RWPE2 (cell line): ENCODE results near the gene PLA2G4C.

Experiments used
- ATAC-seq: fragments of 200-7000 bp; cut with Tn5 transposase; 3 replicates; pipeline ENCODE4 v1.9.1; 2021; ENCODE audit warnings: low read depth
- DNase-seq: peaks from one replicate; pipeline ENCODE4 v3.0.0-alpha.2; 2020; ENCODE audit warnings: low spot score
- H3K27ac ChIP-seq: fragments of 450-650 bp; 2 replicates; pipeline ENCODE4 v1.5.1; 2017; ENCODE audit warnings: mild to moderate bottlenecking; ENCODE audit not compliant: poor library complexity, severe bottlenecking
- H3K27me3 ChIP-seq: fragments of 250-450 bp; sonication (Bioruptor Pico); 2 replicates; pipeline ENCODE4 v1.5.1; 2021; ENCODE audit warnings: mild to moderate bottlenecking, moderate library complexity; ENCODE audit not compliant: insufficient read depth, poor library complexity, severe bottlenecking
- H3K36me3 ChIP-seq: fragments of 250-450 bp; sonication (Bioruptor Pico); 2 replicates; pipeline ENCODE4 v1.5.1; 2020; ENCODE audit warnings: low read depth, mild to moderate bottlenecking, moderate library complexity
- H3K4me1 ChIP-seq: fragments of 250-450 bp; sonication (Bioruptor Pico); 2 replicates; pipeline ENCODE4 v1.5.1; 2021; ENCODE audit warnings: mild to moderate bottlenecking, moderate library complexity; ENCODE audit not compliant: insufficient read depth, poor library complexity, severe bottlenecking
- H3K4me3 ChIP-seq: fragments of 250-450 bp; sonication (Bioruptor Pico); 2 replicates; pipeline ENCODE4 v1.5.1; 2021; ENCODE audit warnings: mild to moderate bottlenecking, moderate library complexity; ENCODE audit not compliant: severe bottlenecking
- H3K9me3 ChIP-seq: fragments of 250-450 bp; sonication (Bioruptor Pico); 2 replicates; pipeline ENCODE4 v1.5.1; 2021; ENCODE audit warnings: mild to moderate bottlenecking, moderate library complexity; ENCODE audit not compliant: severe bottlenecking
- CTCF ChIP-seq: fragments of 450-650 bp; IDR thresholded peaks from one replicate; pipeline ENCODE4 v1.5.1; 2017; ENCODE audit warnings: mild to moderate bottlenecking, moderate library complexity; ENCODE audit not compliant: poor library complexity, severe bottlenecking

Gene PLA2G4C

GRCh38 chr19:48122421-48122820 lies 11.8 kb upstream of the PLA2G4C start:
- Histone ChIP-seq H3K9me3 (no peaks in the 10 kb centered on the region), H3K27ac (peak overlapping the region; percentile 37), H3K36me3 (peaks cover 42% of the 10 kb centered on the region), H3K4me1 (peaks cover 22% of the 10 kb centered on the region), H3K27me3 (no peaks in the 10 kb centered on the region), H3K4me3 (no peak overlapping the region)
- ATAC-seq (no peak), DNase-seq (no peak)
- no peak for TF ChIP-seq CTCF

- peaks cover 22% of the 10 kb centered on the region for H3K4me1 ChIP-seq
- peaks cover 43% of the 10 kb centered on the region for H3K36me3 ChIP-seq
- TF ChIP-seq CTCF: no peak
- ATAC-seq (peak; percentile 60), DNase-seq (no peak)
- no peaks in the 10 kb centered on the region for H3K9me3 ChIP-seq
- no peak overlapping the region for H3K4me3 ChIP-seq
- peak overlapping the region; percentile 37 for H3K27ac ChIP-seq
- H3K27me3 ChIP-seq: no peaks in the 10 kb centered on the region
Measured at GRCh38 chr19:48121909-48122371, 11.3 kb upstream of the PLA2G4C start.

- no peak for TF ChIP-seq CTCF
- Histone ChIP-seq H3K27ac (no peak overlapping the region), H3K9me3 (no peaks in the 10 kb centered on the region), H3K4me3 (no peak overlapping the region), H3K4me1 (peaks cover 22% of the 10 kb centered on the region), H3K27me3 (no peaks in the 10 kb centered on the region), H3K36me3 (peaks cover 47% of the 10 kb centered on the region)
- ATAC-seq (no peak), DNase-seq (no peak)
Measured at GRCh38 chr19:48121066-48121465, 10.4 kb upstream of the PLA2G4C start.

- Histone ChIP-seq H3K9me3 (no peaks in the 10 kb centered on the region), H3K4me1 (peaks cover 22% of the 10 kb centered on the region), H3K36me3 (peaks cover 45% of the 10 kb centered on the region), H3K27me3 (no peaks in the 10 kb centered on the region), H3K27ac (no peak overlapping the region), H3K4me3 (no peak overlapping the region)
- no peak for TF ChIP-seq CTCF
- ATAC-seq: no peak
- no peak for DNase-seq
Measured at GRCh38 chr19:48120505-48120904, 9.9 kb upstream of the PLA2G4C start.

- Histone ChIP-seq H3K9me3 (no peaks in the 10 kb centered on the region), H3K4me3 (no peak overlapping the region), H3K36me3 (peaks cover 41% of the 10 kb centered on the region), H3K27me3 (no peaks in the 10 kb centered on the region), H3K27ac (no peak overlapping the region), H3K4me1 (peaks cover 9% of the 10 kb centered on the region)
- DNase-seq (no peak), ATAC-seq (no peak)
- TF ChIP-seq CTCF: no peak
Measured at GRCh38 chr19:48118131-48118517, 7.5 kb upstream of the PLA2G4C start.
